GM06990 (cell line): ENCODE measurements around the gene EMC10.
A peak's percentile ranks its signal among the peaks of the same experiment; 100 is the strongest.

ENCODE experiments used
- DNase-seq: peaks from one replicate; pipeline ENCODE4 v3.0.0-alpha.2; 2011; ENCODE audit not compliant: insufficient read length; ENCODE audit errors: extremely low read depth
- H3K27me3 ChIP-seq: replicated peaks from 2 replicates; pipeline ENCODE4 v1.6.0; 2011; ENCODE audit warnings: low read length; ENCODE audit not compliant: control insufficient read depth, insufficient read depth
- H3K36me3 ChIP-seq: 2 replicates; pipeline ENCODE4 v1.5.1; 2011; ENCODE audit warnings: low read length; ENCODE audit not compliant: control insufficient read depth, insufficient read depth
- H3K4me3 ChIP-seq: replicated peaks from 2 replicates; pipeline ENCODE4 v1.5.1; 2011; ENCODE audit warnings: low read depth, mild to moderate bottlenecking, control low read depth, low read length
- TF ChIP-seq, protein P1 (sequence below): IDR thresholded peaks from 2 replicates; pipeline ENCODE4 v1.5.1; 2011; ENCODE audit warnings: low read length, control low read depth, mild to moderate bottlenecking, inconsistent platforms; ENCODE audit not compliant: insufficient read depth, poor library complexity, severe bottlenecking

Gene EMC10

DNA sequence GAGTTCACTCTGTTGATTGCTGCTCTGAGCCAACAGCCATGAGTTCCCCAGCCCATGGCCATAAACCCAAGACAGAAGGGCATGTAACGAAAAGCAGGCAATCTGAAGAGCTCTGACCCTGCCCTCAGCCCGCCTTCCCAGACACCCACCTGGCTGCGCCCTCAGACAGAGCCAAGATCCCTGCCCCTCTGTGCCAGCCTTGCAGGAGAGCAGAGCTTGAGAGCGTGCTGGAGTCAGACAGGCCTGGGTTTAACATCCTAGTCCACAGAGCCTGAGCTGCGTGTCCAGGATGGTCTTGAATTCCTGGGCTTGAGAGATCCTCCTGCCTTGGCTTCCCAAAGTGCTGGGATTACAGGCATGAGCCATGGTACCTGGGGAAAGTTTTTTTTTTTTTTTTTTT, 19.0 kb upstream of the EMC10 start:
- no peaks in the 10 kb centered on the region for H3K27me3 ChIP-seq
- no peak for DNase-seq
- TF ChIP-seq, protein P1, sequence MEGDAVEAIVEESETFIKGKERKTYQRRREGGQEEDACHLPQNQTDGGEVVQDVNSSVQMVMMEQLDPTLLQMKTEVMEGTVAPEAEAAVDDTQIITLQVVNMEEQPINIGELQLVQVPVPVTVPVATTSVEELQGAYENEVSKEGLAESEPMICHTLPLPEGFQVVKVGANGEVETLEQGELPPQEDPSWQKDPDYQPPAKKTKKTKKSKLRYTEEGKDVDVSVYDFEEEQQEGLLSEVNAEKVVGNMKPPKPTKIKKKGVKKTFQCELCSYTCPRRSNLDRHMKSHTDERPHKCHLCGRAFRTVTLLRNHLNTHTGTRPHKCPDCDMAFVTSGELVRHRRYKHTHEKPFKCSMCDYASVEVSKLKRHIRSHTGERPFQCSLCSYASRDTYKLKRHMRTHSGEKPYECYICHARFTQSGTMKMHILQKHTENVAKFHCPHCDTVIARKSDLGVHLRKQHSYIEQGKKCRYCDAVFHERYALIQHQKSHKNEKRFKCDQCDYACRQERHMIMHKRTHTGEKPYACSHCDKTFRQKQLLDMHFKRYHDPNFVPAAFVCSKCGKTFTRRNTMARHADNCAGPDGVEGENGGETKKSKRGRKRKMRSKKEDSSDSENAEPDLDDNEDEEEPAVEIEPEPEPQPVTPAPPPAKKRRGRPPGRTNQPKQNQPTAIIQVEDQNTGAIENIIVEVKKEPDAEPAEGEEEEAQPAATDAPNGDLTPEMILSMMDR: no peak
- H3K4me3 ChIP-seq: no peak overlapping the region
- no peaks in the 10 kb centered on the region for H3K36me3 ChIP-seq

GRCh38 chr19:50458396-50459066, 17.8 kb upstream of the EMC10 start:
- Histone ChIP-seq H3K27me3 (no peaks in the 10 kb centered on the region), H3K36me3 (no peaks in the 10 kb centered on the region), H3K4me3 (no peak overlapping the region)
- TF ChIP-seq, protein P1: no peak
- DNase-seq: no peak

- no peak for DNase-seq
- H3K27me3 ChIP-seq: no peaks in the 10 kb centered on the region
- no peaks in the 10 kb centered on the region for H3K36me3 ChIP-seq
- no peak overlapping the region for H3K4me3 ChIP-seq
- TF ChIP-seq, protein P1: no peak
Measured at GRCh38 chr19:50459067-50459456, 17.2 kb upstream of the EMC10 start.

- Histone ChIP-seq H3K4me3 (no peak overlapping the region; the same call in 1 of the 2 replicates), H3K36me3 (no peaks in the 10 kb centered on the region), H3K27me3 (no peaks in the 10 kb centered on the region)
Measured at GRCh38 chr19:50459638-50460037, 16.7 kb upstream of the EMC10 start.

DNA sequence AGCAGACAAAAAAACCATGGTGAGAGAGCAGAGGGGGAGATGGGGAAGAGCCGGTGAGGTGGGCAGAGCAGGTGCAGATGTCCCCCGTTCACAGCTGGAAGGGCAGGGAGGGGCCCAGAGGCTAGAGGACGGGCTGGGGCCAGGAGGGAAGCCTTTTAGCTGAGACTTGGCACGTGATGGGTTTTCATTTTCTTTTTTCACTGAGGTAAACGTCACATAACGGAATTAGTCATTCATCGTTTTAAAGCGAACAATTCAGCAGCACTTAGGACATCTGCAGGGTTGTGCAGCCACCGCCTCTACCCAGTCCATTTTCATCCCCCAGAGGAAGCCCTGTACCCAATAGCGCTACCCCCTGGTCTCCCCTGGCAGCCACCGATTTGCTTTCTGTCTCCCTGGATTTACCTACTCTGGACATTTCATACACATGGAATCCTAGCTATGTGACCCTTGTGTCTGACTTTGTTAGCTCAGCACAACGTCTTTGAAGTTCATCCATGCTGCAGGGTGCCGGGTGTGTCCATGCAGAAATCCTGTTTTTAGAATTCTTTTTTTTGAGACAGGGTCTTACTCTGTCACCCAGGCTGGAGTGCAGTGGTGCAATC, 16.0 kb upstream of the EMC10 start:
- no peaks in the 10 kb centered on the region for H3K36me3 ChIP-seq
- no peaks in the 10 kb centered on the region for H3K27me3 ChIP-seq
- DNase-seq: peak; percentile 79
- TF ChIP-seq, protein P1: peak; percentile 44
- H3K4me3 ChIP-seq: peak overlapping the region; percentile 14

More at GRCh38 chr19:50459638-50460037, 16.7 kb upstream of the EMC10 start:
- no peak for DNase-seq
- TF ChIP-seq, protein P1: no peak
